Epithelial cell of proximal tubule (primary cell): ENCODE measurements around the gene GIMAP6. TPM values are rescaled to one million over a fixed set of nuclear protein-coding genes. Genes with fewer than 3 reads are reported as not detected.
"Not testable (repeated sequence)": the region's sequence is repeated elsewhere in the genome, so short reads cannot be mapped to it uniquely, and the experiment has no call there.

Experiments used
- DNase-seq: peaks from one replicate; pipeline ENCODE4 v3.0.0-alpha.2; 2011; ENCODE audit warnings: low read depth
- H3K4me3 ChIP-seq: 2 replicates; pipeline ENCODE4 v1.5.1; 2011; ENCODE audit warnings: low read depth, mild to moderate bottlenecking, low read length
- total RNA-seq: library from RNA; depleted of rRNA; stranded (reverse); fragments of >200 nt; gene quantifications from 2 replicates; pipeline ENCODE4 v1.2.3, GENCODE V29; 2015
- TF ChIP-seq, protein P1 (sequence below): conservative IDR thresholded peaks from 2 replicates; pipeline ENCODE4 v1.5.1; 2012; ENCODE audit warnings: low read depth, mild to moderate bottlenecking, low read length

GIMAP6 gene
- total RNA-seq, 1 donor from 2014 or later = not detected

DNA sequence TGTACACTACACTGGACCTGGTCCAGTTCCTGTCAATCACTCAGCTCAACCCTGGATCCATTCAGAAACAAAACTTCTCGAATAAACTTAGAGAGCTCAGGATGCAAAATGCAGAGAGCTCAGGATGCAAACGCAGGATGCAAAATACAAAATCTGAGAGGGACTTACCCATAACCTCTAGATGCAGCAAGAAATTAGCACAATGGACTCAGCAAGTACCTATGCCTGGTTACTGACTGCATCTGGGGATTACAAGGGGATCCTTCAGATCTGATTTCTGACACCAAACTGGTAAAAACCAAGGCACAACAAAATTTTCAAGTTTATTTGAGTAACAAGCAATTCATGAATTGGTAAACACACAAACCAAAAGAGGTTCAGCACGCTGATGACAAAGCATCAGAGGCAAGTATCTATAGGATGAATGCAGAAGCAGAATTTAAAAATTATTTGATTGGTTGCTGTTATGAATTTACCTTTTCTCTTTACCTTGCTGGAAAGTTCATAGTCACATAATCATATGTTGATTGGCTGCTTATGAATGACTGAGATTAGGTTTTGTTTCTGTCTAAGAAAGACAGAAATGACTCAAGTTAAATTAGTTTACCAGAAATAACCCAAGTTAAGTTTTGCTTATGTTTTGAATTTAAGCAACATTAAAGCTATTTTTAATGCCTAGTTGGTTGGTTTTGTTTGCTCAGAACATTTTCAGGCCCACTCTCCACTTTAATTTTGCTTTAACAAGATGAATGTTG lies 11.4 kb downstream of the GIMAP6 start:
- no peak for DNase-seq
- no peak overlapping the region for H3K4me3 ChIP-seq

GRCh38 chr7:150620061-150620460 lies 12.1 kb downstream of the GIMAP6 start:
- H3K4me3 ChIP-seq = no peak overlapping the region
- TF ChIP-seq, protein P1, sequence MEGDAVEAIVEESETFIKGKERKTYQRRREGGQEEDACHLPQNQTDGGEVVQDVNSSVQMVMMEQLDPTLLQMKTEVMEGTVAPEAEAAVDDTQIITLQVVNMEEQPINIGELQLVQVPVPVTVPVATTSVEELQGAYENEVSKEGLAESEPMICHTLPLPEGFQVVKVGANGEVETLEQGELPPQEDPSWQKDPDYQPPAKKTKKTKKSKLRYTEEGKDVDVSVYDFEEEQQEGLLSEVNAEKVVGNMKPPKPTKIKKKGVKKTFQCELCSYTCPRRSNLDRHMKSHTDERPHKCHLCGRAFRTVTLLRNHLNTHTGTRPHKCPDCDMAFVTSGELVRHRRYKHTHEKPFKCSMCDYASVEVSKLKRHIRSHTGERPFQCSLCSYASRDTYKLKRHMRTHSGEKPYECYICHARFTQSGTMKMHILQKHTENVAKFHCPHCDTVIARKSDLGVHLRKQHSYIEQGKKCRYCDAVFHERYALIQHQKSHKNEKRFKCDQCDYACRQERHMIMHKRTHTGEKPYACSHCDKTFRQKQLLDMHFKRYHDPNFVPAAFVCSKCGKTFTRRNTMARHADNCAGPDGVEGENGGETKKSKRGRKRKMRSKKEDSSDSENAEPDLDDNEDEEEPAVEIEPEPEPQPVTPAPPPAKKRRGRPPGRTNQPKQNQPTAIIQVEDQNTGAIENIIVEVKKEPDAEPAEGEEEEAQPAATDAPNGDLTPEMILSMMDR = no peak
- DNase-seq = no peak

More for the DNA sequence above, 11.4 kb downstream of the GIMAP6 start:
- TF ChIP-seq, protein P1 = no peak

DNA sequence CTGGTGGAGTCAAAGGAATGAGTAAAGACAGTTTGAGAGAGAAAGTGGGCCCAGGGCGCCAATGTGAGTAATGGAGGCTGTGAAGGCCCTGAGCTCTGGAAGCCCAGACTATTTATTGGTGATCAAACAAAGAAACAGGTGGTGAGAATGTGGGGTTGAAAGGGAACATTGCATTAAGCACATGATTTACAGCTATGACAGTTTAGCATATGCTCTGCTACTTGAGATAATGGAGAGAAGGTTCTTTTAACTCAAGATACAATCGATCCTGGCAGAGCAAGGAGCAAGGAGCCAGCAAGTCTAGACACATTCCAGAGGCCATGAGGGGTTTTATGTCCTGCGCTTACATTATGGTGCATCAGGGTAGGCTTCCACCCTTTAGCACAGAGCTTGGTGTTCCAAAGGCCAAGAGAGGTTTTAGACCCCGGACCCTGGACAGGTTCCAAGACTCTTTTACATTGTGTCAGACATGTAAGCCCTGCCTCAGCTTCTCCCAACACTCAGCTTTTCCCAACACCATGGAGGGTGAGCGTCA lies 16.9 kb downstream of the GIMAP6 start:
- not testable (repeated sequence) for H3K4me3 ChIP-seq, DNase-seq

GRCh38 chr7:150614426-150614825 lies 17.8 kb downstream of the GIMAP6 start:
- H3K4me3 ChIP-seq, DNase-seq: not testable (repeated sequence)

DNA sequence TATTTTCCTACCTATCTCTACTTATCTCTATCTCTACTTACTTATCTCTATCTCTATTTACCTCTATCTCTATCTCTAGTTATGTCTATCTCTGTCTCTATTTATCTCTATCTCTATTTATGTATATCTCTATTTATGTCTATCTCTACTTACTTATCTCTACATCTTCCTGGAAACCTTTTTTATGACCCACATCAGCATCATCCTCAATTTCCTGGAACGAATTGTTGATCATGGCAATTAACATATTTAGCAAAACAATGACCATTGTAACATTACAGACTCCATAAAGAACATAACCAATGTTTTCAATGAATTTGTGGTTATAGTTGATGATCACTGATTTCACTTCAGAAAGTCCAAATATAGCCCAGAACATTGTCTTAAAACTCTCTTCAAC lies 18.3 kb downstream of the GIMAP6 start:
- TF ChIP-seq, protein P1 = no peak
- no peak overlapping the region for H3K4me3 ChIP-seq

GRCh38 chr7:150612925-150613324 lies 19.3 kb downstream of the GIMAP6 start:
- TF ChIP-seq, protein P1 = no peak
- DNase-seq = no peak
- H3K4me3 ChIP-seq = no peak overlapping the region

More for the DNA sequence above, 18.3 kb downstream of the GIMAP6 start:
- no peak for DNase-seq

DNA sequence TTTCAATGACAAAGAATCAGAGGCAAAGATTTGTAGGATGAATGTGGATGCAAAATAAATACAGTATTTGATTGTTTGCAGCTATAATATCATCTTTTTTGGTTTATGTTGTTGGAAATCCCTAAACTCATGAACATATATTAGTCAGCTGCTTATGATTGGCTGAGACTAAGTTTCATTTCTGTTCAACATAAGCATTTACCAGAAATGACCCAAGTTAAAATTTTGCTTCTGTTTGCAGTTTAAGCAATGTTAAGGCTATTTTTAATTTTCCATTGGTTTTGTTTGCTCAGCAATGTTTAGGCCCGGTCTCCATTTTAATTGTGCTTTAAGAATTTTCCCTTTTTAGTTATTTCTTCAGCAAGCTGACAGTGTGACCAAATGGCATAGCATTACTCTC lies 22.0 kb downstream of the GIMAP6 start:
- TF ChIP-seq, protein P1 = no peak
- H3K4me3 ChIP-seq = no peak overlapping the region
- DNase-seq = no peak

DNA sequence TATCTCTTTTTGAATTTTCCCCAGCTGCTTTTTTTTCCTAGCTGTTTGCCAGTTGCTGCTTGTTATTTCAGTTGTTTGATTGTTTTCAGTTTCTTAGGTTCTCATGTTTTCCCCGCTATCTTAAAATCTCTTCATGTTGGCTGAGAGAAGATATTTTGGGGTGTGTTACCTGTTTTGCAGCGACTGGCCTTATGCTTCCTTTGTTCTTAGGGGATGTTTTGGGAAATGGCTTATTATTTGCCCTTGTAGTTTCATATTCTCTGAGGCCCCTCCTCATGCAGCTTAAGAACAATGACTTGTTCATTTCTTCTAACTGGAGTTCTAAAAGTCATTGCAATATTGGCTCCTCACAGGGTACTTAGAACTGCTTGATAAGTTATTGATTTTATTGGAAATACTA lies 28.6 kb downstream of the GIMAP6 start:
- not testable (repeated sequence) for H3K4me3 ChIP-seq, DNase-seq
